GM12891 (cell line): ENCODE results near the gene IFT27.
"Not testable (repeated sequence)": the region's sequence is repeated elsewhere in the genome, so short reads cannot be mapped to it uniquely, and the experiment has no call there.

Experiments used
- DNase-seq: peaks from one replicate; pipeline ENCODE4 v3.0.0; 2011; ENCODE audit warnings: low spot score; ENCODE audit not compliant: insufficient read length
- FAIRE-seq: peaks from 2 replicates; lab custom pipeline; 2011; peaks lifted over from hg19 to GRCh38; lab: Jason Lieb, UNC
- PAX5 ChIP-seq: IDR thresholded peaks from 2 replicates; pipeline ENCODE4 v1.6.1; 2011; ENCODE audit warnings: low read length, moderate library complexity, mild to moderate bottlenecking; ENCODE audit not compliant: insufficient read depth, severe bottlenecking
- POLR2A ChIP-seq: IDR thresholded peaks from 2 replicates; pipeline ENCODE4 v1.6.1; 2011; ENCODE audit warnings: low read depth, low read length, control low read depth
- POLR2AphosphoS5 ChIP-seq: IDR thresholded peaks from 2 replicates; pipeline ENCODE4 v1.6.1; 2011; ENCODE audit warnings: low read depth, low read length, control low read depth
- POU2F2 ChIP-seq: IDR thresholded peaks from 2 replicates; pipeline ENCODE4 v1.6.1; 2011; ENCODE audit warnings: low read depth, mild to moderate bottlenecking, control low read depth, low read length, moderate library complexity
- SPI1 ChIP-seq: IDR thresholded peaks from 2 replicates; pipeline ENCODE4 v1.6.1; 2011; ENCODE audit warnings: low read depth, low read length, control low read depth
- TAF1 ChIP-seq: IDR thresholded peaks from 2 replicates; pipeline ENCODE4 v1.6.1; 2011; ENCODE audit warnings: low read depth, low read length, control low read depth

The IFT27 gene

DNA sequence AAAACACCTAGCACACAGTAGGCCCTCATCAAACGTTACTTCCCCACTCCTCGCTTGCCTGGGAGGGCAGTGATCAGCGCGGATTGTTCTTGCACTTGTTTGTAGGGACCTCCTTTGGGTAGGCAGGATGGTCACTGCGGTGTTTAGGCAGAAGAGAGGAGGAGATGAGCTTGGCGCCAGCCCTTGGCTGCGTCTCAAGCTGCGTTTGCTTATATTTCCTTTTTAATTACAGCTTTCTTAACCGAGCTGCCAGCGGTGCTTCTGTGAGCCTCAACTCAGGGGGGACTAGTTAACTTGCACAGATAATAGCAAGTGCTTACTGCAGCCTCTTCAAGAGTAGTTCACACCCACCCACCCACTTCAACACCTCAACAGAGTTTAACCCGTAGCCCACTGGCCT is 15.1 kb downstream of the IFT27 start:
- TF ChIP-seq TAF1, result no peak
- TF ChIP-seq POLR2A, result no peak
- no peak for TF ChIP-seq PAX5
- no peak for TF ChIP-seq POU2F2
- no peak for TF ChIP-seq SPI1
- no peak for TF ChIP-seq POLR2AphosphoS5
- no peak for DNase-seq
- no peak for FAIRE-seq

DNA sequence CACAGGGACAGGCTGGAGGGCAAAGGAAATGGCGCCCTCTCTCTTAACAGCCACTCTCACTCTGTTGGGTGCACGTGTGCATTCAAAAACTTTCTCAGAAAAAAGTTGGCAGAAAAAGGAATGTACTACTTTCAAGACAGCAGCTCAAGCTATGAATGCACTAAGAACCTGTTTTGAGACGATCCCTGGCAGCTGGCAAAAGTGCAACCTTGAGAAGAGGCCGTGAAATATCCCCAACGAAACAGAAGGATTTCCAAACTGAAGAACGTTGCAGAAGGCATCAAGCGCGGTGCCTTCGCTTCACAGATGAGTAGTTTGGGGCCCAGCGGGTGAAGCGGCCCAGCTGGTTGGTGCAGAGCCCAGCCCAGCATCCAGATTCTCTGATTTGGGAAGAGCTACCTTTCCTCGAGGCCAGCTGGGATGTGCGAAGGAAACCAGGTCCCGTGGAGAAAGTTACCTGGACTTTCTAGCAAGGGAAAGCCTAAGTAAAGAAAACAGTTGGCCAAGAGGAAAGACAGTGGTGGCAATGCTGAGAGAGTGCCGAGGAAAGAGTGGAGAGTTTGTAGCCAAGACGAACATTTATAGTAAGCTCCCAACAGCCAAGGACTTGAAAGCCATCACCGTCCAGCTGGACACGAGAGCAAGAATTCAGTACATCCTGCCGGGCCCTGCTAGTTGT is 16.3 kb downstream of the IFT27 start:
- FAIRE-seq (no peak), DNase-seq (no peak)
- TF ChIP-seq TAF1, result no peak
- TF ChIP-seq POU2F2, result no peak
- TF ChIP-seq POLR2A, result no peak
- TF ChIP-seq SPI1, result no peak
- no peak for TF ChIP-seq PAX5
- no peak for TF ChIP-seq POLR2AphosphoS5

DNA sequence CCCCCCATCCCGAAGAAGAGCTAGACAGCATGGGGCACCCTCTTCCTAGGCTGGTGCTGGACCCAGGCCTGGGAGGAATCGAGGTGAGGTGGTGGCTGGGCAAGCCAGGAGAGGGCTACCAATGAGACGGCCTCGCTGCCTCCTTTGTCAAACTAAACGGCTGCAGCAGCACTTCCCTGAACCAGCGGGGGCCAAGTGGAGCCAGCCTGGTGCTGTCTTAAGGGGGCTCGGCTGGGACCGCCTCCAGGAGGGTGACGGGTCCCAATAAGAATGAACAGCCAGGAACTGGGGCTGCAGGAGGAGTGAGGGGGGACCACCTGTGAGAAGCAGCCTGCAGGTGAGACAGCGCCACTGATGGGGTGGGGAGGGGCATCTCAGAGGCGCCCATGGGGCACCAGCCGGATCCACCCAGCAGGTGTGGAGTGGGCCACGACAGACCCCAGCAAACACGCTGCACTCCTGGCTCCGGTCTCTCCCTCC is 17.1 kb downstream of the IFT27 start:
- TF ChIP-seq PAX5, result no peak
- no peak for TF ChIP-seq POLR2AphosphoS5
- no peak for TF ChIP-seq TAF1
- no peak for TF ChIP-seq POLR2A
- no peak for TF ChIP-seq POU2F2
- TF ChIP-seq SPI1, result no peak
- no peak for FAIRE-seq
- no peak for DNase-seq

DNA sequence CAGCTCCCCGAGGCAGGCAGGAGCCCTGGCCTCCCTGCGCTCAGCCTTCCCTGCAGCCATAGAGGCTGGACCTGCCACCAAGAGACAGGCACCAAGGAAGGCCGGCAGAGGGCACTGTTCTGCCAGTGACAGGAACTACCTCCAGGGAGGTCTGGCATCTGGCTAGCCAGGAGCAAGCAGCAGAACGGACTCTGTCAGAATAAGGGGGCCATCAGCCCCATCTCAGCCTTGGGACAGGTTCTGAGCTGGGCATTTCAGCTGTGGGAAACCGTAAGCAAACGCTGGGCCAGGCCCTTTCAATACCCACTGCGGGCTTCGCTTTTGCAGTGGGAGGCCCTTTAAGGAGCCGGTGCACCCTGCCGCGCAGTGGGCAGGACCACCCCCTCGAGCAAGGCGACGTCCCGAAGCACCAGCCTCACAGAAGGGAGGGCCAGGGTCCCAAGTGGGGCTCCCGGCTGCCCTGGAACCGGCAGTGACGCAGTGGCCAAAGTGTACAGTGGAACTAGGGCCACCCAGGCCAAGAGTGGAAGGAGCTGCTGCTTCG is 18.2 kb downstream of the IFT27 start:
- DNase-seq (peak; percentile 83), FAIRE-seq (peak; percentile 87)
- TF ChIP-seq POLR2AphosphoS5, result no peak
- TF ChIP-seq TAF1, result no peak
- TF ChIP-seq PAX5, result no peak
- TF ChIP-seq POLR2A, result no peak
- TF ChIP-seq SPI1, result no peak
- no peak for TF ChIP-seq POU2F2

DNA sequence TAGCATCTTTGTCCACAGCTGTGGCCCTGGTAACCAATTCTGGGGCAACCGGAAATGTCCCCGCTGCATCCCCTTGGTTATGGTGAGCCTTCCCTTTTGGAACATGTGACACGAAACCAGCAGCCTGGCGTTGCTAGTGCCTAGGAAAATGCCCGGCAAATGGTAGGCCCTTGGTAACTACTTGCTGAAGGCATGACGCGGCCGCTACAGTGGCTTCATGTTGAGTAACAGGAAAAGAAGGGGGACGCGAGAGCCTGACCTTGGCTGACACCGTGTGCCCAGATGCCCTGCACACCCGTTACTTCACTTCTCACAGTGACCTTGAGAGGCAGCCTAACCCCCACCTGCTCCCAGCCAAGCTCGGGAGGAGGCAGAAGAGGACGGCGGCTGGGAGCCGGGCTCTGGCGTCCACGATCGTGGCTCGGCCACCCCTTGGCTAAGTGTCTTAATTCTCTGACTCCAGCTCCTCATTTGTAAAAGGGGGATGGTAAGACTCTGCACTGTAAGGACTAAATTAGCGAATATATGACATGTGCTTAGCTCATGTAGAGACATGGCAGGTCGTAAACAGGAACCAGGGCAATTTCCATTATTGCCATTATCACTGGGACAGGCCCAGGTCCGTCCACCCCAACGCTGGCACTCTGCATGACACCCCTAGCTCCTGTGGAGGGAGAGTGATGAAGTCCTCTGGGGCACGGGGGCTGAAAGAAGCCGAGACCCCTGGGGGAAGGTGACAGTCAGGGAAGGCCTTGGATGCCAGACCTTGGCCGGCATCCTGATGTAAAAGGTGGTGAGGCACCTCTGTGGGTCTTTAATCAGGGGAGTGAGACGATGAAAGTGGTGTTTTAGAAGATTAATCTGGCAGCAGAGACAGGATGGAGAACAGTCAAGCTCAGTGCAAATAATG is 18.9 kb downstream of the IFT27 start:
- DNase-seq, result no peak
- TF ChIP-seq POLR2A, result no peak
- TF ChIP-seq POLR2AphosphoS5, result no peak
- TF ChIP-seq POU2F2, result no peak
- no peak for TF ChIP-seq TAF1
- no peak for FAIRE-seq

DNA sequence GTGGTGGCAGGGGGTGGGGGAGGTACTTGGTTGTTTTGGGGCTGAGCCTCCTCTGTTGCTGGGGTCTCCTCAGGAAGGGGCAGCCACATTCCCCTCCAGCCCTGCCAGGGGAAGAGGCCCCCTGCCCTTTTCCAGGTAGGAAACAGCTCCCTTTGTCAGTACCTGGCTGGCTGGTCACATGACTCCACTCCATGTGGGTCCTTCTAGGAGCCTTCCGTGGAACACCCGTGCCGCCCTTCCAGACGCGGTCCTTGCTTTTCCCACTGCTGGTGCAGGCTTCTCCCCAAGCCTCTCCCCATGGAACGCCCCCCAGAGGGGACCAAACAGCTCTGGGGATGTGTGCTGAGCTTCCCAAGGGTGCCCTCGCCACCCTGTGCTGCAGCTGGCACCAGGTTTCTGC is 19.9 kb downstream of the IFT27 start:
- FAIRE-seq, result no peak
- TF ChIP-seq POLR2A (no peak), SPI1 (no peak), TAF1 (no peak)
- no peak for DNase-seq

DNA sequence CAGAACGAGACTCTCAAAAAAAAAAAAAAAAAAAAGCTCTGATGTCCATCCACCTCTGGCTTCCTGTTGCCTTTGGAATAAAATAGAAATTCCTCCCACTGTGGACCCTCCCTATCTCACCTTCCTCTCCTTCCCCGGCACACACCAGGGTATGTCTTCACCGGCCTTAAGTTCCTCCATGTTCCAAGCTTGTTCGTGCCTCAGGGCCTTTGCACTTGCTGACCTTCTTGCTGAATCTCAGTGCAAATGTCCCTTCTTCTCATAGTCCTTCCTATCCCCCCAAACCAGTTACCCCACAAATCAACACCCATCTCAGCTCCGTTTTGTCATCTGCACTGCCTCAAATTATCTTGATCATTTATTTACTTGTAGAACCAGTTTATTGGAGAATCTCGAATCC is 20.6 kb downstream of the IFT27 start:
- no peak for DNase-seq
- no peak for FAIRE-seq
- TF ChIP-seq POU2F2 (no peak), POLR2AphosphoS5 (no peak), POLR2A (no peak), SPI1 (no peak)

DNA sequence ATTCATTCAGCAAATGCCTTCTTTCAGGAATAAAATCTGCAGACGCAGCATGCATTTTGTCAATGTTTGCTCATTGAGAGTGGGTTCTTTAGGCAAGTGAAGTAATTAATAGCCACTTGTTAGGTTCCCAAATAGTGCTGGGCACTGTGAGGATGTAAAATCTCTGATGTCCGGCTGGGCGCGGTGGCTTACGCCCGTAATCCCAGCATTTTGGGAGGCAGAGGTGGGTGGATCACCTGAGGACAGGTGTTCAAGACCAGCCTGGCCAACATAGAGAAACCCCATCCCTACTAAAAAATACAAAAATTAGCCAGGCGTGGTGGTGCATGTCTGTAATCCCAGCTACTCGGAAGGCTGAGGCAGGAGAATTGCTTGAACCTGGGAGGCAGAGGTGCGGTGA is 21.0 kb downstream of the IFT27 start:
- not testable (repeated sequence) for FAIRE-seq, DNase-seq

DNA sequence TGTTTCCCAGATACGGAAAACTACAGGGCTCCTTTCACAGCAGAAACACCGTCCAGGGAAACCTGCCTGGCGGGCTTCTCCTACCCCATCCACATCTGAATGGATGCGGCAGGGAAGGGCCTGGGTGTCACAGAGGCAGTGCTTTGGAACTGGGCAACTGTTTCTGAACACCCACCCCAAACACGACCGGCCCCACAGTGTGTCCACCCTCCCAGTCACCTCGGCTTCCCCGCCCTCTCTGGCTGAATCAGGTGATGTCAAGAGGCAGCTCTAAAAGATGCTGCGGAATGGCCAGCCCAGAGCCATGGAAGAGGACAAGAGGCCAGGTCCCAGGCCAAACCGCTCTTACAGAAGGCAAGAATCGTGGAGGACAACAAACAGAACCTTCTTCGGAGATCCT is 22.0 kb downstream of the IFT27 start:
- DNase-seq (no peak), FAIRE-seq (no peak)
- TF ChIP-seq POLR2AphosphoS5, result no peak
- TF ChIP-seq POU2F2, result no peak
- no peak for TF ChIP-seq SPI1
- no peak for TF ChIP-seq POLR2A
- no peak for TF ChIP-seq TAF1
- no peak for TF ChIP-seq PAX5
